ENCODE data around the gene DCDC1. TPM values are rescaled to one million over a fixed set of nuclear protein-coding genes. Genes with fewer than 3 reads are reported as not detected.

DCDC1 gene
- total and polyA plus RNA-seq, 12 donors = 0.07 to 1.5 (median 0.29) TPM; not detected in 1

GRCh38 chr11:31415435-31415834 lies 45.9 kb upstream of the DCDC1 start:
- H3K4me3 ChIP-seq = no peak overlapping the region
- H3K9me3 ChIP-seq (replicated peaks in 1 of 3) = no peaks in the 10 kb centered on the region
- no peak overlapping the region for H3K27ac ChIP-seq
- 81 to 89% (median 87%) methylated on average over 4 of the region's 4 CpGs for WGBS, 4 donors
- no peaks in the 10 kb centered on the region for H3K4me1 ChIP-seq (replicated peaks in 1 of 2)
- no peak for DNase-seq
- no peaks in the 10 kb centered on the region for H3K27me3 ChIP-seq
- intact Hi-C loops (cut with DNase I) = no loop called here
- TF ChIP-seq CTCF (IDR thresholded peaks at IDR 0.05) (no peak), POLR2A (IDR thresholded peaks at IDR 0.05) (no peak)
- H3K36me3 ChIP-seq (replicated peaks in 1 of 2) = no peaks in the 10 kb centered on the region

GRCh38 chr11:31414338-31414737 lies 44.8 kb upstream of the DCDC1 start:
- H3K4me3 ChIP-seq = no peak overlapping the region
- TF ChIP-seq CTCF (IDR thresholded peaks at IDR 0.05) = no peak
- no peak for TF ChIP-seq POLR2A (IDR thresholded peaks at IDR 0.05)
- no peak for DNase-seq
- no peaks in the 10 kb centered on the region for H3K36me3 ChIP-seq (replicated peaks in 1 of 2)
- no peaks in the 10 kb centered on the region for H3K9me3 ChIP-seq (replicated peaks in 1 of 3)
- no peaks in the 10 kb centered on the region for H3K4me1 ChIP-seq (replicated peaks in 1 of 2)
- no peak overlapping the region for H3K27ac ChIP-seq
- no peaks in the 10 kb centered on the region for H3K27me3 ChIP-seq
- WGBS, 4 donors = 76 to 82% (median 78%) methylated on average over 3 of the region's 3 CpGs
- intact Hi-C loops (cut with DNase I) = no loop called here

GRCh38 chr11:31412946-31413345 lies 43.4 kb upstream of the DCDC1 start:
- DNase-seq = no peak
- Histone ChIP-seq H3K36me3 (replicated peaks in 1 of 2) (no peaks in the 10 kb centered on the region), H3K27ac (no peak overlapping the region), H3K4me3 (no peak overlapping the region), H3K27me3 (no peaks in the 10 kb centered on the region), H3K4me1 (replicated peaks in 1 of 2) (no peaks in the 10 kb centered on the region), H3K9me3 (replicated peaks in 1 of 3) (no peaks in the 10 kb centered on the region)
- TF ChIP-seq CTCF (IDR thresholded peaks at IDR 0.05) (no peak), POLR2A (IDR thresholded peaks at IDR 0.05) (no peak)
- intact Hi-C loops (cut with DNase I) = no loop called here
- WGBS, 4 donors = 97 to 100% (median 98%) methylated on average over 2 of the region's 2 CpGs

- H3K27me3 ChIP-seq = no peaks in the 10 kb centered on the region
- H3K4me1 ChIP-seq (replicated peaks in 1 of 2) = no peaks in the 10 kb centered on the region
- no peak overlapping the region for H3K4me3 ChIP-seq
- no peaks in the 10 kb centered on the region for H3K9me3 ChIP-seq (replicated peaks in 1 of 3)
- no peak overlapping the region for H3K27ac ChIP-seq
- no peaks in the 10 kb centered on the region for H3K36me3 ChIP-seq (replicated peaks in 1 of 2)
- DNase-seq = no peak
- 96 to 100% (median 97%) methylated on average over 2 of the region's 2 CpGs for WGBS, 4 donors
- intact Hi-C loops (cut with DNase I) = no loop called here
- TF ChIP-seq CTCF (IDR thresholded peaks at IDR 0.05) (no peak), POLR2A (IDR thresholded peaks at IDR 0.05) (no peak)
These were observed 38.7 kb upstream of the DCDC1 start for GRCh38 chr11:31408201-31408600.

Measured in adrenal gland (tissue), 12 donors.